ENCODE results near the gene TESMIN. TPM values are rescaled to one million over a fixed set of nuclear protein-coding genes. Genes with fewer than 3 reads are reported as not detected.

Gene TESMIN
- total RNA-seq, 1 experiment from 2014 or later: 78.8 TPM

DNA sequence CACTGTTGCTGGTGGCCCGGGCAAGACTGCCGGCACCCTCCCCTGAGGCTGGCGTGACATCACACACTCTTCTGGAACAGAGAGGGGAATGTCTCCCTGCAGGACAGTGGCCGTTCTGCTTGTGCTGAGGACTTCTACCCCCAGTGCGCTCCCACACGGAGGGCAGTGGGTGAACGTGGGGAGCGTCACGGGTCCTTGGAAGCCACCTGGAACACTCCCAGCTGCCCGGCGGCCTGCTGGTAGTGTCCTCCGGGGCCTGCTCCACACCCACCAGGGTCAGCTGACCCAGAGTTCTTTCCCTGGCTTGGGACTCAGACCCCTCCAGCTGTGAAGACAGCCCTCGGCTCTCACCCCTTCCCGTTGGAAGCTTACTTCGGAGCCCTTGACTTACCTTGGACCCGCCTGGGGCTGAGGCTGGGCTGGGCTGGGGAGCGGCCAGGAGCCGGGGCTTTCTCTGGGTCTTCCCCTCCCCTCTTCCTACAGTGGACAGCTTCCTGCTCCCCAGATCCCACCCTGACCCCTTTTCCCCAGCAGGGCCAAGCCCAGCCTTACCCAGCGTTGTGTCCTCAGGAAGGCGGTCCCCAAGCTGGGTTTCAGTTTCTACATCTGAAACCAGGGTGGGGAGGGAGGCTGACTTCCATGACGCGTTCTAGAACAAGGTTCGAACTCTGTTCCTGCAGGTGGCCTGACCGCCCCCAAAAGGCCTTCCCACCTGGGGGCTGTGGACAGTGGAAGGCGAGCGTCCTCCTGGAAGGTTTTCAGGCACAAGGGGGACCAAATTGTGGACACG lies 81.8 kb downstream of the TESMIN start:
- H3K9me3 Mint-ChIP-seq: peaks cover 4% of the 10 kb centered on the region; the same call in 1 of the 2 replicates
- ChIA-PET POLR2A (no interaction called here), CTCF (interaction anchor here (0.9 to 1.4 kb wide), 5 partner anchors 12 to 129 kb away, joined by 3 to 10 read pairs (median 4); no protein-coding TSS in a partner anchor)
- no peaks in the 10 kb centered on the region for H3K27me3 Mint-ChIP-seq (ENCODE audit: low read depth)
- peaks cover 12% of the 10 kb centered on the region for H3K4me1 Mint-ChIP-seq
- no peak overlapping the region for H3K27ac Mint-ChIP-seq
- no peak overlapping the region for H3K4me3 Mint-ChIP-seq
- no peak for DNase-seq (ENCODE audit: low spot score)
- H3K36me3 Mint-ChIP-seq: no peaks in the 10 kb centered on the region
- ATAC-seq: no peak
- TF ChIP-seq ELF4 (CRISPR knock-in tag; IDR thresholded peaks at IDR 0.05; ENCODE audit: low read depth) (no peak), ZNF416 (CRISPR knock-in tag; IDR thresholded peaks at IDR 0.05) (no peak), CBFB (CRISPR knock-in tag; IDR thresholded peaks at IDR 0.05; ENCODE audit: low read depth) (no peak)
- TF ChIP-seq, protein P1, sequence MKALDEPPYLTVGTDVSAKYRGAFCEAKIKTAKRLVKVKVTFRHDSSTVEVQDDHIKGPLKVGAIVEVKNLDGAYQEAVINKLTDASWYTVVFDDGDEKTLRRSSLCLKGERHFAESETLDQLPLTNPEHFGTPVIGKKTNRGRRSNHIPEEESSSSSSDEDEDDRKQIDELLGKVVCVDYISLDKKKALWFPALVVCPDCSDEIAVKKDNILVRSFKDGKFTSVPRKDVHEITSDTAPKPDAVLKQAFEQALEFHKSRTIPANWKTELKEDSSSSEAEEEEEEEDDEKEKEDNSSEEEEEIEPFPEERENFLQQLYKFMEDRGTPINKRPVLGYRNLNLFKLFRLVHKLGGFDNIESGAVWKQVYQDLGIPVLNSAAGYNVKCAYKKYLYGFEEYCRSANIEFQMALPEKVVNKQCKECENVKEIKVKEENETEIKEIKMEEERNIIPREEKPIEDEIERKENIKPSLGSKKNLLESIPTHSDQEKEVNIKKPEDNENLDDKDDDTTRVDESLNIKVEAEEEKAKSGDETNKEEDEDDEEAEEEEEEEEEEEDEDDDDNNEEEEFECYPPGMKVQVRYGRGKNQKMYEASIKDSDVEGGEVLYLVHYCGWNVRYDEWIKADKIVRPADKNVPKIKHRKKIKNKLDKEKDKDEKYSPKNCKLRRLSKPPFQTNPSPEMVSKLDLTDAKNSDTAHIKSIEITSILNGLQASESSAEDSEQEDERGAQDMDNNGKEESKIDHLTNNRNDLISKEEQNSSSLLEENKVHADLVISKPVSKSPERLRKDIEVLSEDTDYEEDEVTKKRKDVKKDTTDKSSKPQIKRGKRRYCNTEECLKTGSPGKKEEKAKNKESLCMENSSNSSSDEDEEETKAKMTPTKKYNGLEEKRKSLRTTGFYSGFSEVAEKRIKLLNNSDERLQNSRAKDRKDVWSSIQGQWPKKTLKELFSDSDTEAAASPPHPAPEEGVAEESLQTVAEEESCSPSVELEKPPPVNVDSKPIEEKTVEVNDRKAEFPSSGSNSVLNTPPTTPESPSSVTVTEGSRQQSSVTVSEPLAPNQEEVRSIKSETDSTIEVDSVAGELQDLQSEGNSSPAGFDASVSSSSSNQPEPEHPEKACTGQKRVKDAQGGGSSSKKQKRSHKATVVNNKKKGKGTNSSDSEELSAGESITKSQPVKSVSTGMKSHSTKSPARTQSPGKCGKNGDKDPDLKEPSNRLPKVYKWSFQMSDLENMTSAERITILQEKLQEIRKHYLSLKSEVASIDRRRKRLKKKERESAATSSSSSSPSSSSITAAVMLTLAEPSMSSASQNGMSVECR (CRISPR knock-in tag; IDR thresholded peaks at IDR 0.05; ENCODE audit: borderline replicate concordance): no peak
- TF ChIP-seq, protein P2, sequence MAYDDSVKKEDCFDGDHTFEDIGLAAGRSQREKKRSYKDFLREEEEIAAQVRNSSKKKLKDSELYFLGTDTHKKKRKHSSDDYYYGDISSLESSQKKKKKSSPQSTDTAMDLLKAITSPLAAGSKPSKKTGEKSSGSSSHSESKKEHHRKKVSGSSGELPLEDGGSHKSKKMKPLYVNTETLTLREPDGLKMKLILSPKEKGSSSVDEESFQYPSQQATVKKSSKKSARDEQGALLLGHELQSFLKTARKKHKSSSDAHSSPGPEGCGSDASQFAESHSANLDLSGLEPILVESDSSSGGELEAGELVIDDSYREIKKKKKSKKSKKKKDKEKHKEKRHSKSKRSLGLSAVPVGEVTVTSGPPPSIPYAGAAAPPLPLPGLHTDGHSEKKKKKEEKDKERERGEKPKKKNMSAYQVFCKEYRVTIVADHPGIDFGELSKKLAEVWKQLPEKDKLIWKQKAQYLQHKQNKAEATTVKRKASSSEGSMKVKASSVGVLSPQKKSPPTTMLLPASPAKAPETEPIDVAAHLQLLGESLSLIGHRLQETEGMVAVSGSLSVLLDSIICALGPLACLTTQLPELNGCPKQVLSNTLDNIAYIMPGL (CRISPR knock-in tag; IDR thresholded peaks at IDR 0.05): no peak

DNA sequence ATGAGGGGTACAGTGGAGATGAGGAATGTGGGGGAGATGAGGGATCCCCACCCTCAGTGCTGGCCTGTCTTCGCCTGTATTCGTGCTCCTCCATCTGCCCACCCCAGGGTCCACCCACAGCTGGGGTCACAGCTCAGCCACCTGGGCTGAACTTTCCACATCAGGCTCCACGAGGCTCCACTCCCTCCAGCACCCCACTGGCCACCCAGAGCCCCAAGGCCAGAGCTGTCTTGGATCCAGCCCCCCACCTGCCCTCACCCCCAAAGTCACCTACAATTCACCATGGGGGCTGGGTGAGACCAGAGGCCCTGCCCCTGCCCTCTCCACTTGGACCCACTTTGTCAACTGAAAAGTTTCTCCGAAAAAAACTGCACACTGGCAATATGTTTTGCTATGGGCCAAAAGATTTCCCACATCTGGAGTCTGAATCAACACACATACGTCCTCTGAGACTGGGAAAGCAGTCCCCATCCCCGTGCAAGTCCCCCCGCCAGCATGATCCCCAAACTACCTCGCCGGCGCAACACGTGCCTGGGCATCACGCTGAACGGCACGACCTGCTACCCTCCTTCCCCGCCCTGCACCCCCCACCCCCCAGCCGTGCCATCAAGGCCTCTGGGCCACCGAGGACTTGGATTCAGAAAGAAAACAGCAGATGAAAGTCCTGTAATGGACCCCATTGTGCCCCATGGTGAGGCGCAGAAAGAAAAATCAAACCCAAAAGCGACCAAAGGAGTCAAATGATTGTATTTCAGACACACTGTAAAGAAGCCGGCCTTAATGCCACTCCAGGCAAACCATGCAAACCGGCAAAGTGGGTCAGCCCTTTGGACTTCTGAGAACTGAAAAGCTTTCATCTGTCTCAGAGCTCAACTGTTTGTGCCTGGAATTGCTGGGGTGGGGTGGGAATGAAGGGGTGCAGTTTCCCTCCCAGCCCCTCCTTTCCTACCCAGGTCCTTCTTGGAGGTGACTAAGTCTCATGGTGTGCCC lies 83.5 kb downstream of the TESMIN start:
- CTCF ChIA-PET: no interaction called here
- H3K27ac Mint-ChIP-seq: no peak overlapping the region
- H3K27me3 Mint-ChIP-seq (ENCODE audit: low read depth): no peaks in the 10 kb centered on the region
- POLR2A ChIA-PET: no interaction called here
- DNase-seq (ENCODE audit: low spot score) (no peak), ATAC-seq (no peak)
- peaks cover 9% of the 10 kb centered on the region for H3K9me3 Mint-ChIP-seq
- no peak overlapping the region for H3K4me3 Mint-ChIP-seq
- peaks cover 7% of the 10 kb centered on the region for H3K4me1 Mint-ChIP-seq
- peaks cover 5% of the 10 kb centered on the region; the same call in 1 of the 2 replicates for H3K36me3 Mint-ChIP-seq
- TF ChIP-seq KAT7 (CRISPR knock-in tag; IDR thresholded peaks at IDR 0.05; ENCODE audit: borderline replicate concordance) (no peak), ZNF138 (CRISPR knock-in tag; conservative IDR thresholded peaks at IDR 0.05) (no peak), ZNF671 (CRISPR knock-in tag; IDR thresholded peaks at IDR 0.05) (no peak), ZNF263 (CRISPR knock-in tag; IDR thresholded peaks at IDR 0.05; ENCODE audit: low read depth) (no peak)
- TF ChIP-seq, protein P3, sequence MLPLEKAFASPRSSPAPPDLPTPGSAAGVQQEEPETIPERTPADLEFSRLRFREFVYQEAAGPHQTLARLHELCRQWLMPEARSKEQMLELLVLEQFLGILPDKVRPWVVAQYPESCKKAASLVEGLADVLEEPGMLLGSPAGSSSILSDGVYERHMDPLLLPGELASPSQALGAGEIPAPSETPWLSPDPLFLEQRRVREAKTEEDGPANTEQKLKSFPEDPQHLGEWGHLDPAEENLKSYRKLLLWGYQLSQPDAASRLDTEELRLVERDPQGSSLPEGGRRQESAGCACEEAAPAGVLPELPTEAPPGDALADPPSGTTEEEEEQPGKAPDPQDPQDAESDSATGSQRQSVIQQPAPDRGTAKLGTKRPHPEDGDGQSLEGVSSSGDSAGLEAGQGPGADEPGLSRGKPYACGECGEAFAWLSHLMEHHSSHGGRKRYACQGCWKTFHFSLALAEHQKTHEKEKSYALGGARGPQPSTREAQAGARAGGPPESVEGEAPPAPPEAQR (CRISPR knock-in tag; IDR thresholded peaks at IDR 0.05): no peak
- TF ChIP-seq, protein P4, sequence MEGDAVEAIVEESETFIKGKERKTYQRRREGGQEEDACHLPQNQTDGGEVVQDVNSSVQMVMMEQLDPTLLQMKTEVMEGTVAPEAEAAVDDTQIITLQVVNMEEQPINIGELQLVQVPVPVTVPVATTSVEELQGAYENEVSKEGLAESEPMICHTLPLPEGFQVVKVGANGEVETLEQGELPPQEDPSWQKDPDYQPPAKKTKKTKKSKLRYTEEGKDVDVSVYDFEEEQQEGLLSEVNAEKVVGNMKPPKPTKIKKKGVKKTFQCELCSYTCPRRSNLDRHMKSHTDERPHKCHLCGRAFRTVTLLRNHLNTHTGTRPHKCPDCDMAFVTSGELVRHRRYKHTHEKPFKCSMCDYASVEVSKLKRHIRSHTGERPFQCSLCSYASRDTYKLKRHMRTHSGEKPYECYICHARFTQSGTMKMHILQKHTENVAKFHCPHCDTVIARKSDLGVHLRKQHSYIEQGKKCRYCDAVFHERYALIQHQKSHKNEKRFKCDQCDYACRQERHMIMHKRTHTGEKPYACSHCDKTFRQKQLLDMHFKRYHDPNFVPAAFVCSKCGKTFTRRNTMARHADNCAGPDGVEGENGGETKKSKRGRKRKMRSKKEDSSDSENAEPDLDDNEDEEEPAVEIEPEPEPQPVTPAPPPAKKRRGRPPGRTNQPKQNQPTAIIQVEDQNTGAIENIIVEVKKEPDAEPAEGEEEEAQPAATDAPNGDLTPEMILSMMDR (IDR thresholded peaks at IDR 0.05): no peak
- TF ChIP-seq, protein P5, sequence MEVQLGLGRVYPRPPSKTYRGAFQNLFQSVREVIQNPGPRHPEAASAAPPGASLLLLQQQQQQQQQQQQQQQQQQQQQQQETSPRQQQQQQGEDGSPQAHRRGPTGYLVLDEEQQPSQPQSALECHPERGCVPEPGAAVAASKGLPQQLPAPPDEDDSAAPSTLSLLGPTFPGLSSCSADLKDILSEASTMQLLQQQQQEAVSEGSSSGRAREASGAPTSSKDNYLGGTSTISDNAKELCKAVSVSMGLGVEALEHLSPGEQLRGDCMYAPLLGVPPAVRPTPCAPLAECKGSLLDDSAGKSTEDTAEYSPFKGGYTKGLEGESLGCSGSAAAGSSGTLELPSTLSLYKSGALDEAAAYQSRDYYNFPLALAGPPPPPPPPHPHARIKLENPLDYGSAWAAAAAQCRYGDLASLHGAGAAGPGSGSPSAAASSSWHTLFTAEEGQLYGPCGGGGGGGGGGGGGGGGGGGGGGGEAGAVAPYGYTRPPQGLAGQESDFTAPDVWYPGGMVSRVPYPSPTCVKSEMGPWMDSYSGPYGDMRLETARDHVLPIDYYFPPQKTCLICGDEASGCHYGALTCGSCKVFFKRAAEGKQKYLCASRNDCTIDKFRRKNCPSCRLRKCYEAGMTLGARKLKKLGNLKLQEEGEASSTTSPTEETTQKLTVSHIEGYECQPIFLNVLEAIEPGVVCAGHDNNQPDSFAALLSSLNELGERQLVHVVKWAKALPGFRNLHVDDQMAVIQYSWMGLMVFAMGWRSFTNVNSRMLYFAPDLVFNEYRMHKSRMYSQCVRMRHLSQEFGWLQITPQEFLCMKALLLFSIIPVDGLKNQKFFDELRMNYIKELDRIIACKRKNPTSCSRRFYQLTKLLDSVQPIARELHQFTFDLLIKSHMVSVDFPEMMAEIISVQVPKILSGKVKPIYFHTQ (CRISPR knock-in tag; IDR thresholded peaks at IDR 0.05): no peak
- TF ChIP-seq, protein P6, sequence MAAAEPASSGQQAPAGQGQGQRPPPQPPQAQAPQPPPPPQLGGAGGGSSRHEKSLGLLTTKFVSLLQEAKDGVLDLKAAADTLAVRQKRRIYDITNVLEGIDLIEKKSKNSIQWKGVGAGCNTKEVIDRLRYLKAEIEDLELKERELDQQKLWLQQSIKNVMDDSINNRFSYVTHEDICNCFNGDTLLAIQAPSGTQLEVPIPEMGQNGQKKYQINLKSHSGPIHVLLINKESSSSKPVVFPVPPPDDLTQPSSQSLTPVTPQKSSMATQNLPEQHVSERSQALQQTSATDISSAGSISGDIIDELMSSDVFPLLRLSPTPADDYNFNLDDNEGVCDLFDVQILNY (CRISPR knock-in tag; IDR thresholded peaks at IDR 0.05): no peak
- TF ChIP-seq, protein P7, sequence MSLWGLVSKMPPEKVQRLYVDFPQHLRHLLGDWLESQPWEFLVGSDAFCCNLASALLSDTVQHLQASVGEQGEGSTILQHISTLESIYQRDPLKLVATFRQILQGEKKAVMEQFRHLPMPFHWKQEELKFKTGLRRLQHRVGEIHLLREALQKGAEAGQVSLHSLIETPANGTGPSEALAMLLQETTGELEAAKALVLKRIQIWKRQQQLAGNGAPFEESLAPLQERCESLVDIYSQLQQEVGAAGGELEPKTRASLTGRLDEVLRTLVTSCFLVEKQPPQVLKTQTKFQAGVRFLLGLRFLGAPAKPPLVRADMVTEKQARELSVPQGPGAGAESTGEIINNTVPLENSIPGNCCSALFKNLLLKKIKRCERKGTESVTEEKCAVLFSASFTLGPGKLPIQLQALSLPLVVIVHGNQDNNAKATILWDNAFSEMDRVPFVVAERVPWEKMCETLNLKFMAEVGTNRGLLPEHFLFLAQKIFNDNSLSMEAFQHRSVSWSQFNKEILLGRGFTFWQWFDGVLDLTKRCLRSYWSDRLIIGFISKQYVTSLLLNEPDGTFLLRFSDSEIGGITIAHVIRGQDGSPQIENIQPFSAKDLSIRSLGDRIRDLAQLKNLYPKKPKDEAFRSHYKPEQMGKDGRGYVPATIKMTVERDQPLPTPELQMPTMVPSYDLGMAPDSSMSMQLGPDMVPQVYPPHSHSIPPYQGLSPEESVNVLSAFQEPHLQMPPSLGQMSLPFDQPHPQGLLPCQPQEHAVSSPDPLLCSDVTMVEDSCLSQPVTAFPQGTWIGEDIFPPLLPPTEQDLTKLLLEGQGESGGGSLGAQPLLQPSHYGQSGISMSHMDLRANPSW (CRISPR knock-in tag; conservative IDR thresholded peaks at IDR 0.05; ENCODE audit: low read depth): no peak
